ENCODE data around the gene TMEM87B. TPM values are rescaled to one million over a fixed set of nuclear protein-coding genes. Genes with fewer than 3 reads are reported as not detected.
"Not testable (repeated sequence)": the region's sequence is repeated elsewhere in the genome, so short reads cannot be mapped to it uniquely, and the experiment has no call there.

Gene TMEM87B
- total and polyA plus RNA-seq, 2 of the 4 experiments (the other 2 are of a cell fraction) = 6.3 to 12.5 TPM

GRCh38 chr2:112039556-112039955 lies 15.5 kb upstream of the TMEM87B start:
- H4K91ac ChIP-seq (ENCODE audit: insufficient read depth, low read depth, low read length); H3K4me3 ChIP-seq (ENCODE audit: insufficient read depth, low read depth, low read length); H2AK5ac ChIP-seq (ENCODE audit: low read depth, low read length); ATAC-seq (ENCODE audit: low read depth); H3K9me3 ChIP-seq (ENCODE audit: control insufficient read depth, insufficient read depth, low read length); H3K27me3 ChIP-seq (ENCODE audit: control insufficient read depth, insufficient read depth, low read length); H2BK20ac ChIP-seq (ENCODE audit: low read depth, low read length); DNase-seq; intact Hi-C loops (cut with micrococcal nuclease); H3K9me1 ChIP-seq (ENCODE audit: insufficient read depth, low read length); H3K4ac ChIP-seq (ENCODE audit: low read depth, low read length); H3K23ac ChIP-seq (ENCODE audit: low read depth, low read length); H2AK9ac ChIP-seq (replicated peaks; ENCODE audit: low read depth, low read length, poor library complexity); H3K27ac ChIP-seq (ENCODE audit: insufficient read depth, low read length); CTCF ChIA-PET; H3K36me3 ChIP-seq (ENCODE audit: control insufficient read depth, insufficient read depth, low read length); POLR2A ChIA-PET (ENCODE audit: unreplicated experiment); H2BK120ac ChIP-seq (ENCODE audit: low read depth, low read length); H3K79me1 ChIP-seq (ENCODE audit: low read depth in 1 of 2, low read length in 2 of 2); H3K9ac ChIP-seq (ENCODE audit: low read depth, low read length); in situ Hi-C loops (cut with MboI; ENCODE audit: low sequenced_read_pairs); H3K18ac ChIP-seq (ENCODE audit: low read depth, low read length); H3K4me1 ChIP-seq (ENCODE audit: control insufficient read depth, insufficient read depth, low read length); H2BK5ac ChIP-seq (ENCODE audit: low read depth, low read length, poor library complexity, severe bottlenecking); H3K56ac ChIP-seq (ENCODE audit: extremely low read depth, insufficient read depth, low read length); H3K4me2 ChIP-seq (ENCODE audit: low read depth, low read length); H2BK15ac ChIP-seq (ENCODE audit: low read depth, low read length); H4K8ac ChIP-seq (ENCODE audit: low read depth in 2 of 2, low read length in 2 of 2); BruUV-seq (replicated peaks); H2AFZ ChIP-seq (replicated peaks; ENCODE audit: low read length, poor library complexity); H4K5ac ChIP-seq (ENCODE audit: low read depth, low read length); dilution Hi-C loops (cut with HindIII; ENCODE audit: low sequenced_read_pairs, unreplicated experiment); H4K20me1 ChIP-seq (ENCODE audit: insufficient read depth, low read length); H3K14ac ChIP-seq (replicated peaks; ENCODE audit: low read depth, low read length): not testable (repeated sequence)
- 72% methylated on average over 3 of the region's 12 CpGs; no CpG with 5 or more reads in 1 of the 2 experiments for WGBS, 2 experiments (ENCODE audit: extremely low coverage in 2 of 2, insufficient read length in 1 of 2)

DNA sequence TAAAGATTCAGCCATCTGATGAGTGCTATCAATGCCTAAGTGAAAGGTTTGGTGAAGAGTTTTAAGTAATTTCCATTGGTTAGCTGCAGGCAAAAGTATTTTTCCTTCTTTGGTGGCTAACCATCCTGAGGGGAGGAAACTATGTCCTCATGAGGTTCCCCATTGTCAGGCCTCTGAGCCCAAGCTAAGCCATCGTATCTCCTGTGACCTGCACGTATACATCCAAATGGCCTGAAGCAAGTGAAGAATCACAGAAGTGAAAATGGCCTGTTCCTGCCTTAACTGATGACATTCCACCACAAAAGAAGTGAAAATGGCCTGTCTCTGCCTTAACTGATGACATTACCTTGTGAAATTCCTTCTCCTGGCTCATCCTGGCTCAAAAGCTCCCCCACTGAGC lies 15.0 kb upstream of the TMEM87B start:
- in situ Hi-C loops (cut with MboI; ENCODE audit: low sequenced_read_pairs) = not testable (repeated sequence)

More for the DNA sequence above, 15.0 kb upstream of the TMEM87B start:
- H3K27me3 ChIP-seq (ENCODE audit: control insufficient read depth, insufficient read depth, low read length); H2BK120ac ChIP-seq (ENCODE audit: low read depth, low read length); H2BK15ac ChIP-seq (ENCODE audit: low read depth, low read length); H3K27ac ChIP-seq (ENCODE audit: insufficient read depth, low read length); BruUV-seq (replicated peaks); dilution Hi-C loops (cut with HindIII; ENCODE audit: low sequenced_read_pairs, unreplicated experiment); H3K56ac ChIP-seq (ENCODE audit: extremely low read depth, insufficient read depth, low read length); DNase-seq; CTCF ChIA-PET; H4K91ac ChIP-seq (ENCODE audit: insufficient read depth, low read depth, low read length); H3K4ac ChIP-seq (ENCODE audit: low read depth, low read length); H2AFZ ChIP-seq (replicated peaks; ENCODE audit: low read length, poor library complexity); ATAC-seq (ENCODE audit: low read depth); H3K4me2 ChIP-seq (ENCODE audit: low read depth, low read length); H3K23ac ChIP-seq (ENCODE audit: low read depth, low read length); H3K18ac ChIP-seq (ENCODE audit: low read depth, low read length); H3K9me1 ChIP-seq (ENCODE audit: insufficient read depth, low read length); H4K5ac ChIP-seq (ENCODE audit: low read depth, low read length); intact Hi-C loops (cut with micrococcal nuclease); H4K20me1 ChIP-seq (ENCODE audit: insufficient read depth, low read length); H3K9ac ChIP-seq (ENCODE audit: low read depth, low read length); H3K14ac ChIP-seq (replicated peaks; ENCODE audit: low read depth, low read length); H2BK20ac ChIP-seq (ENCODE audit: low read depth, low read length); H3K36me3 ChIP-seq (ENCODE audit: control insufficient read depth, insufficient read depth, low read length); H4K8ac ChIP-seq (ENCODE audit: low read depth in 2 of 2, low read length in 2 of 2); H3K4me3 ChIP-seq (ENCODE audit: insufficient read depth, low read depth, low read length); H2BK5ac ChIP-seq (ENCODE audit: low read depth, low read length, poor library complexity, severe bottlenecking); H3K4me1 ChIP-seq (ENCODE audit: control insufficient read depth, insufficient read depth, low read length); H2AK5ac ChIP-seq (ENCODE audit: low read depth, low read length); H3K79me1 ChIP-seq (ENCODE audit: low read depth in 1 of 2, low read length in 2 of 2); POLR2A ChIA-PET (ENCODE audit: unreplicated experiment); H2AK9ac ChIP-seq (replicated peaks; ENCODE audit: low read depth, low read length, poor library complexity): not testable (repeated sequence)
- H3K9me3 ChIP-seq (ENCODE audit: control insufficient read depth, insufficient read depth, low read length) = peaks cover 11% of the 10 kb centered on the region
- 100% methylated on average over 1 of the region's 2 CpGs; no CpG with 5 or more reads in 1 of the 2 experiments for WGBS, 2 experiments (ENCODE audit: extremely low coverage in 2 of 2, insufficient read length in 1 of 2)

Measured in IMR-90 (cell line).